HG02981 (cell line): ENCODE data around the gene GOSR2.
"Not testable (repeated sequence)": the region's sequence is repeated elsewhere in the genome, so short reads cannot be mapped to it uniquely, and the experiment has no call there.

Experiments used
- ATAC-seq: cut with Tn5 transposase; IDR thresholded peaks from one replicate; pipeline ENCODE4 v1.9.1; 2021; ENCODE audit warnings: mild to moderate bottlenecking, moderate library complexity; ENCODE audit not compliant: unreplicated experiment

The GOSR2 gene

DNA sequence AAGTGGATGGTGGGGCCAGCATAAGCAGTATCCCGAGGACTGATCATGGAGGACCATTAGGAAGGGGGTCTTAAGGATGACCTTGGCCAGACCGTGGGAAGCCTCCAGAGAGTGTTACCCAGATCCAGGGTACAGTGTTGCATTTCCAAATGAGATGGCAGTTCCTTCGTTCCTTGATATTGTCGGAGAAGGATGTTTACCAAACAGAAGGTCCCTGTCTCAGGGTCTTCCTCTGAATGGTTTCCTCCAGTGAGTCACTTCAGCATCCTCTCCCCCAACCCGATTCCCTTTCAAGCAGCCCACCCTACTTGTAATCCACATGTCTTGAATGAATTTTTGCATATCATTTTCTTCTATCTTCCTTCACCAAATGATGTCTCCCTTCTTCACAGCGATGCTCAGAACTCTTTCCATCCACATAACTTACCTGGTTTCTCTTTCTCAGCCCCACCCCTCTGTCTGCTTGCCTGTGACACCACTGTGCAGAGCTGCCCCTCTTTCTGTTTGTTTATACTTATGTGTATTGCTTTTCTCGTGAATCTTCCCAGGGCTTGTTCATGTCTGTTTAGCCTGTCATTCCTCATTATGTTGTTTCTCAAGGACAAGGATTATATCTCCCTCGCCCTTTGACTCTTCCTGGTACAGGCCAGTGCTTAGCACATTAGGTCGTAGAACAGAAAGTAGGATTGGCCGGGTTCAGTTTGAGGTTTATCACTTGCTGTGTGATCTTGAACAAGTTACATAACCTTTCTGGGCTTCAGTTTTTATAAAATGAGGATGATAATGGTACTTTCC is 5.7 kb downstream of the GOSR2 start:
- ATAC-seq, result no peak

GRCh38 chr17:46929413-46929812 is 6.5 kb downstream of the GOSR2 start:
- ATAC-seq, result no peak

DNA sequence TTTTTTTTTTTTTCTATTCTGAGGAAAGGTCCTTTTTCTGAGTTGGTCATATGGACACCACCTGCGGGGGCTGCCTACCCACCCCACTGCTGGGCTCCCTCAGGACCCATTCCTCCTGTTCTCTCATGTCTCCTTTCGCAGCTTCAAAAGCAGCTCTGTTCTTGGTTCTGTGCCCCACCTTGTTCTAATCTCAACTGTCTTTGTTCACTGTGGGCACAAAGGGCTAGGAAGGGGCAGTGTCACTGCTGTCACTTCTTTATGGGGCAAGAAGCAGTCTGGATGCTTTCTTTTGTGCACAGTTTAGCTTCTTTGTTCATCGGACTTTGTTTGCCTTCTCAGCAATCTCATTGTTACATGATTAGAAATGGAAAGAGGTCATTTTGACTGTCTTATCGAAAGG is 7.1 kb downstream of the GOSR2 start:
- no peak for ATAC-seq

DNA sequence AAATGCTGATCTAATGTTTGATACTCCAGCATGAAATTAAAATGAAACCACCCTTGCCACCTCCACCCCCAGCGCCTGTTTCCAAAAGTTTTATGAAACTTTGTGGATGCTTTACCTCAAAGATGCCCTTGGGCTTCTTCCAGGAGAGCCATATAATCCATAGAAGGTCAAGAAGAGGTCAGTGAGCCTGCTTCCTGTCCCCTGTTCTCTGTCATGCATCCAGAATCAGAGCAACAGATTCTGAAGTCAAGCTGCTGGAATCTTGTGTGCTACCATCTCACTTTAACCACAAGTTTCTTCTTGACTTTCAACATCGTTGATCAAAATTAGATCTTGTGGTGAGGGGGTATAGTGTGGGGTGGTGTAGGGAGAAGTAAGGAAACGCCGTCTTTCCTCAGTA is 8.6 kb downstream of the GOSR2 start:
- no peak for ATAC-seq

GRCh38 chr17:46935658-46936266 is 12.8 kb downstream of the GOSR2 start:
- ATAC-seq, result no peak

- ATAC-seq, result no peak
Measured at GRCh38 chr17:46940692-46941404, 17.9 kb downstream of the GOSR2 start.

DNA sequence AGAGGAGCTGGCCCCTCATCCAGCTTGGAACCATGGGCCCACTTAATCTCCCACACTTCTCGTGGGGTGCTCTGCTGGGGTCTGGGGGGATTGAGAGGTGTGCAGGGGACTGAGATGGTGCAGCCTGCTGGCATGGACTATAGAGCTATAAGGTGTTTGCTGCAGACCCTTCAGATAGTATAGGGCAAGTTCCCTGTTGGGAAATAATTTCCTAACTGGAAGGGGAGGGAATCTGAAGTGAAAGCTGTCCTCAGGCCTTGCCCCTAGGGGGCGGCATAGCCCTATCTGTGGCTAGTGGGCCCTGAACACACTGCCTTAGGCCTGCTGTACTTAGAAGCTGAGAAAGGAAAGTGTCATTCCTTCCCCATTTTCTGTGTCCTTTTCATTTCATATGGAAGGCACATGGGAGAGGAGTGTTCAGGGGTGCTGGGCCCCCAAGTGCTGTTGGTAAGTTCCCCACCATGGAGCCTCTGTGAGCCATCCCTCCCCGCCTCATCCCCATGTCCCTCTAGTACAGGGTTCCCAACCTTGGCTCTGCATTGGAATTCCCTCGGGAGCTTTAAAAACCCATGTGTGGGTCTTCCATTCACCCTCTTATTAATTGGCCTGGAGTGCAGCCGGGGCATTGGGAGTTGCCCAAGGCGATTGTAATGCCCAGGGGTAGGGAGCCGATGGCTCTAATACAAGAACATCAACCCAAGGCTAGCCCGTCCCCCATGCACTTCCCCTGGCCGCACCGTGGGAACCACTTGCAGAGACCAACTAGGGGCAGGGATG is 19.7 kb downstream of the GOSR2 start:
- ATAC-seq, result no peak

DNA sequence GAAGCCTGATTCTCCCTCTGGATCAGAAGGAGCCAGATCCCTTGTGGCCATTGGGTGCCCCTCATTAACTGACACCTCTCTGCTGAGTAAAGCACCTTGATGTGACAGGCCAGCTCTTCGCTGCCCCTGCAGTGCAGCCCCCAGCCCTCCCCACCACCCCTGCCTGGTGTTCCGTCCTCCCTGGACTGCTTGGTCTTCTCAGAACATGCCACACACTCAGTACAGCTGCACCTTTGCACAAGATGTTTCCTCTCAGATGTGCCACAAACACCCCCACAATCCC is 20.2 kb downstream of the GOSR2 start:
- ATAC-seq, result no peak

- ATAC-seq, result no peak
Measured at GRCh38 chr17:46943501-46944393, 20.8 kb downstream of the GOSR2 start.

GRCh38 chr17:46944931-46945330 is 22.0 kb downstream of the GOSR2 start:
- no peak for ATAC-seq

DNA sequence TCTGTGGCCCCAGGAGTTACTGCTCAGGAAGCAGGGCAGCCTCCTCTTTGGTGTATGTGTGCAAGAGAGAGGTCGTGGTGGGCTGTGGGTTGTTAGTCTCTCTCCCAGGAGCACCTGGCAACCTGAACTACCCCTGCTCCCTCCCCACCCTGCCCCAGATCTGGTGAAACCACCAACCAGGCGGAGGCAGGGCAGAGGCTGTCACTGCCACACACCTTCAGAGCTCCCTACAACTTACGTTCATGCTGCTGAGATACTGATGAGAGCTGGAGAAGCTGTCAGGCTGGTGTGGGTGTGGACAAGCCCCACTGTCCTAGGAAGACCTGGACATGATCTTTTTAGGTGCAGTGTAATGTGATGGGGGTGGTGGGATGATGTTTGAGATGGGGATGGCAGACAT is 24.3 kb downstream of the GOSR2 start:
- ATAC-seq, result no peak

DNA sequence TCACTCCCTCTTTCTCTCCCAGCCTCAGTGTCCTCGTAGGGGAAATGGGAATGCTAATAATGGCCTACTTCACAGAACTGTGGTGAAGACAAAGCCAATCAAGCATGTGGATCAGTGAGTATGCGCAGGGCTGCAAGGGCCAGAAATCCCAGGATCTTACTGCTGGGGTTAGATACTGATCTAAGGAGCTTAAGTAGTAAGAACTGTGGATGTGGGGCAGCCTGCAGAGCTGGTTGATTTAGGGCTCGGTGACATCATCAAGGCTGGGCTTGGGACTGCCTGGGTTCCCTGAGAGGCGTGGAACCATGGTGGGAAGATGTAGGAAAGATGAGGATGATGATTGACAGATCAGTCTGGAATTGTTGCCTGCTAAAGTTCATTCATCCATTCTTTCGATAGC is 25.6 kb downstream of the GOSR2 start:
- ATAC-seq, result no peak

- no peak for ATAC-seq
Measured at GRCh38 chr17:46949291-46950174, 26.6 kb downstream of the GOSR2 start.

GRCh38 chr17:46950342-46950996 is 27.5 kb downstream of the GOSR2 start:
- no peak for ATAC-seq

- ATAC-seq, result no peak
Measured at GRCh38 chr17:46950997-46951621, 28.1 kb downstream of the GOSR2 start.

- no peak for ATAC-seq
Measured at GRCh38 chr17:46951706-46952105, 28.7 kb downstream of the GOSR2 start.

DNA sequence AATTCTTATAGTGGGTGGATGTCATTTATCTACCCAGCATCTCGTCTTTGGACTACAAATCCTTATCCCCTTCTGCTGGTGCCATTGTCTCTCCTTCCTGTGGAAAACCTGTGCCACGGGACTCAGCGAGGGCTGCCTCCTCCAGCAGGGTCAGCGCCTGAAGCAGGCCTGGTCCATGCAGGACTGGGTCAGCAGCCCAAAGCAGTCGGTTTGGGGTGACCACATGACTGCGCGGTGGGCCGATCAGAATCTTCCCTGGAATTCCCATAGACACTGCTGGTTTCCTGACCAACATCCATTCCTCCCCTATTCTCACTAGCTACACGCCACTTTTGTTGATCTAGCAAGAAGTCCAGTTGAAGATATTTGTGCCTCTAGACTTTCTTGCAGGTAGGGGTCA is 29.2 kb downstream of the GOSR2 start:
- no peak for ATAC-seq

DNA sequence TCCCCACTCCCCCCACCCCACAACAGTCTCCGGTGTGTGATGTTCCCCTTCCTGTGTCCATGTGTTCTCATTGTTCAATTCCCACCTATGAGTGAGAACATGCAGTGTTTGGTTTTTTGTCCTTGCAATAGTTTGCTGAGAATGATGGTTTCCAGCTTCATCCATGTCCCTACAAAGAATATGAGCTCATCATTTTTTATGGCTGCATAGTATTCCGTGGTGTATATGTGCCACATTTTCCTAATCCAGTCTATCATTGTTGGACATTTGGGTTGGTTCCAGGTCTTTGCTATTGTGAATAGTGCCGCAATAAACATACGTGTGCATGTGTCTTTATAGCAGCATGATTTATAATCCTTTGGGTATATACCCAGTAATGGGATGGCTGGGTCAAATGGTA is 30.2 kb downstream of the GOSR2 start:
- ATAC-seq, result not testable (repeated sequence)
